ENCODE data around the gene NHLRC2.

GRCh38 chr10:113945075-113945686, 90.7 kb downstream of the NHLRC2 start:
- TF ChIP-seq CTCF (IDR thresholded peaks at IDR 0.05; ENCODE audit: low read length) (no peak), EZH2 (IDR thresholded peaks at IDR 0.05; ENCODE audit: borderline replicate concordance, low read length) (no peak)
